HEK293 (cell line): ENCODE measurements around the gene MSH2.
"Not testable (repeated sequence)": the region's sequence is repeated elsewhere in the genome, so short reads cannot be mapped to it uniquely, and the experiment has no call there.

ENCODE experiments used
- CTCF ChIA-PET: fragments of 350-600 bp; formaldehyde crosslinking; extraction: SDS; loops from one replicate; lab custom pipeline; 2021; ENCODE audit warnings: antibody characterized with exemption; lab: Yijun Ruan, JAX
- POLR2A ChIA-PET: fragments of 300-600 bp; formaldehyde crosslinking; extraction: SDS; loops from one replicate; lab custom pipeline; 2020; ENCODE audit warnings: antibody characterized with exemption, inconsistent platforms; lab: Yijun Ruan, JAX
- H3K27ac ChIP-seq: fragments of 200-500 bp; sonication (Bioruptor generic); 2 replicates; pipeline ENCODE4 v1.5.1; 2014; ENCODE audit warnings: low read depth, low read length, control low read depth, inconsistent platforms; ENCODE audit errors: extremely low read depth
- H3K36me3 ChIP-seq, 2 experiments: fragments of 200-500 bp in 1 of 2; sonication (Bioruptor generic) in 1 of 2; 1 replicate in 1 of 2; 2 replicates in 1 of 2; pipeline ENCODE4 v1.5.1; 2014 to 2017; ENCODE audit warnings: inconsistent platforms in 2 of 2, low read length in 2 of 2; ENCODE audit not compliant: control insufficient read depth in 2 of 2, insufficient read depth in 1 of 2
- H3K4me1 ChIP-seq: fragments of 200-500 bp; sonication (Bioruptor generic); 2 replicates; pipeline ENCODE4 v1.5.1; 2014; ENCODE audit warnings: mild to moderate bottlenecking, low read length, inconsistent platforms; ENCODE audit not compliant: control insufficient read depth, insufficient read depth
- H3K4me3 ChIP-seq: 2 replicates; pipeline ENCODE4 v1.5.1; 2011; ENCODE audit warnings: low read depth, mild to moderate bottlenecking, control low read depth, low read length, moderate library complexity
- H3K9me3 ChIP-seq: fragments of 200-500 bp; sonication (Bioruptor generic); 2 replicates; pipeline ENCODE4 v1.5.1; 2014; ENCODE audit warnings: low read depth, low read length, inconsistent platforms; ENCODE audit not compliant: control insufficient read depth, insufficient read depth
- ELK4 ChIP-seq: IDR thresholded peaks from 2 replicates; pipeline ENCODE4 v1.6.1; 2011; ENCODE audit warnings: mild to moderate bottlenecking, low read depth, low read length, borderline replicate concordance
- GLIS2 ChIP-seq: fragments of 450-650 bp; formaldehyde crosslinking; IDR thresholded peaks from 2 replicates; pipeline ENCODE4 v1.5.1; 2016; ENCODE audit warnings: missing biosample characterization, missing genetic modification characterization
- KLF9 ChIP-seq: fragments of 450-650 bp; formaldehyde crosslinking; IDR thresholded peaks from 2 replicates; pipeline ENCODE4 v1.5.1; 2016; ENCODE audit warnings: missing biosample characterization, missing genetic modification characterization, low read depth
- RBAK ChIP-seq: fragments of 450-650 bp; formaldehyde crosslinking; IDR thresholded peaks from 2 replicates; pipeline ENCODE4 v1.5.1; 2016; ENCODE audit warnings: missing biosample characterization, missing genetic modification characterization
- SCRT1 ChIP-seq: fragments of 450-650 bp; formaldehyde crosslinking; IDR thresholded peaks from 2 replicates; pipeline ENCODE4 v1.5.1; 2016; ENCODE audit warnings: missing biosample characterization, missing genetic modification characterization, borderline replicate concordance
- SETDB1 ChIP-seq: IDR thresholded peaks from one replicate; pipeline ENCODE4 v1.6.1; 2017; ENCODE audit warnings: mild to moderate bottlenecking, low read length, moderate library complexity, mixed read lengths; ENCODE audit not compliant: insufficient read length
- ZBTB17 ChIP-seq: fragments of 450-650 bp; formaldehyde crosslinking; IDR thresholded peaks from 2 replicates; pipeline ENCODE4 v1.5.1; 2016; ENCODE audit warnings: missing biosample characterization, missing genetic modification characterization
- ZIC2 ChIP-seq: fragments of 450-650 bp; formaldehyde crosslinking; IDR thresholded peaks from 2 replicates; pipeline ENCODE4 v1.5.1; 2016; ENCODE audit warnings: missing biosample characterization, missing genetic modification characterization
- ZNF112 ChIP-seq: fragments of 450-650 bp; formaldehyde crosslinking; IDR thresholded peaks from 2 replicates; pipeline ENCODE4 v1.5.0; 2017; ENCODE audit warnings: missing biosample characterization, missing genetic modification characterization
- ZNF114 ChIP-seq: fragments of 450-650 bp; formaldehyde crosslinking; IDR thresholded peaks from 2 replicates; pipeline ENCODE4 v1.5.0; 2017; ENCODE audit warnings: missing biosample characterization, missing genetic modification characterization
- ZNF138 ChIP-seq: fragments of 450-650 bp; formaldehyde crosslinking; IDR thresholded peaks from 2 replicates; pipeline ENCODE4 v1.5.1; 2016; ENCODE audit warnings: missing biosample characterization, missing genetic modification characterization, borderline replicate concordance
- ZNF157 ChIP-seq: fragments of 450-650 bp; formaldehyde crosslinking; IDR thresholded peaks from 2 replicates; pipeline ENCODE4 v1.5.1; 2016; ENCODE audit warnings: missing biosample characterization, missing genetic modification characterization
- ZNF184 ChIP-seq: fragments of 450-650 bp; IDR thresholded peaks from 2 replicates; pipeline ENCODE4 v1.5.1; 2018; ENCODE audit warnings: missing biosample characterization, mild to moderate bottlenecking, missing genetic modification characterization
- ZNF366 ChIP-seq: fragments of 450-650 bp; formaldehyde crosslinking; conservative IDR thresholded peaks from 2 replicates; pipeline ENCODE4 v1.5.1; 2016; ENCODE audit warnings: missing biosample characterization, missing genetic modification characterization
- ZNF416 ChIP-seq: fragments of 450-650 bp; formaldehyde crosslinking; IDR thresholded peaks from 2 replicates; pipeline ENCODE4 v1.5.1; 2016; ENCODE audit warnings: missing biosample characterization, missing genetic modification characterization
- ZNF473 ChIP-seq: fragments of 450-650 bp; formaldehyde crosslinking; IDR thresholded peaks from 2 replicates; pipeline ENCODE4 v1.5.1; 2017; ENCODE audit warnings: missing biosample characterization, missing genetic modification characterization
- ZNF513 ChIP-seq: fragments of 450-650 bp; IDR thresholded peaks from 2 replicates; pipeline ENCODE4 v1.5.1; 2018; ENCODE audit warnings: missing biosample characterization, missing genetic modification characterization
- ZNF571 ChIP-seq: fragments of 450-650 bp; formaldehyde crosslinking; IDR thresholded peaks from 2 replicates; pipeline ENCODE4 v1.5.0; 2017; ENCODE audit warnings: missing biosample characterization, missing genetic modification characterization
- ZNF596 ChIP-seq: fragments of 450-650 bp; IDR thresholded peaks from 2 replicates; pipeline ENCODE4 v1.5.0; 2018; ENCODE audit warnings: missing biosample characterization, mild to moderate bottlenecking, missing genetic modification characterization, moderate library complexity
- ZNF701 ChIP-seq: fragments of 450-650 bp; formaldehyde crosslinking; IDR thresholded peaks from 2 replicates; pipeline ENCODE4 v1.5.1; 2016; ENCODE audit warnings: missing biosample characterization, missing genetic modification characterization
- ZNF843 ChIP-seq: fragments of 450-650 bp; formaldehyde crosslinking; IDR thresholded peaks from 2 replicates; pipeline ENCODE4 v1.5.1; 2016; ENCODE audit warnings: missing biosample characterization, missing genetic modification characterization

MSH2 gene

GRCh38 chr2:47499621-47500309, 96.8 kb downstream of the MSH2 start:
- no peaks in the 10 kb centered on the region for H3K9me3 ChIP-seq
- no peak overlapping the region for H3K4me3 ChIP-seq
- no peaks in the 10 kb centered on the region for H3K4me1 ChIP-seq
- no peak overlapping the region for H3K27ac ChIP-seq
- CTCF ChIA-PET: interaction anchor here (1.2 kb wide), 1 partner anchor 11 kb away, joined by 3 read pairs; no protein-coding TSS in a partner anchor
- no peaks in the 10 kb centered on the region for H3K36me3 ChIP-seq
- TF ChIP-seq SETDB1 (peak; percentile 22), ZNF138 (tag by site-specific recombination) (no peak), ZNF416 (tag by site-specific recombination) (no peak), ZNF157 (tag by site-specific recombination) (no peak), RBAK (tag by site-specific recombination) (no peak), ZNF843 (no peak), ZNF112 (tag by site-specific recombination) (no peak)
- POLR2A ChIA-PET: no interaction called here

- Histone ChIP-seq H3K9me3 (no peaks in the 10 kb centered on the region), H3K36me3 (no peaks in the 10 kb centered on the region), H3K4me1 (no peaks in the 10 kb centered on the region)
- peak; percentile 61; the same call in 1 of the 2 replicates for TF ChIP-seq ZIC2 (tag by site-specific recombination)
- TF ChIP-seq ZNF473: no peak
- TF ChIP-seq, all 188 proteins: peak for 1
- CTCF ChIA-PET: interaction anchor here (0.7 kb wide), 1 partner anchor 17 kb away, joined by 3 read pairs; no protein-coding TSS in a partner anchor
- H3K4me3 ChIP-seq: no peak overlapping the region
- POLR2A ChIA-PET: interaction anchor here (0.6 kb wide), 1 partner anchor 32 kb away, joined by 7 read pairs; no protein-coding TSS in a partner anchor
- H3K27ac ChIP-seq: no peak overlapping the region
Measured at GRCh38 chr2:47501374-47502200, 98.6 kb downstream of the MSH2 start.

- H3K27ac ChIP-seq, POLR2A ChIA-PET, H3K9me3 ChIP-seq, H3K4me3 ChIP-seq, CTCF ChIA-PET, H3K36me3 ChIP-seq, H3K4me1 ChIP-seq: not testable (repeated sequence)
- TF ChIP-seq ZBTB17 (tag by site-specific recombination) (peak; percentile 99), ZNF366 (tag by site-specific recombination) (peak; percentile 92)
Measured at GRCh38 chr2:47502498-47502897, 99.5 kb downstream of the MSH2 start.

GRCh38 chr2:47503481-47504070, 100.6 kb downstream of the MSH2 start:
- H3K27ac ChIP-seq: no peak overlapping the region
- ChIA-PET CTCF (interaction anchor here (0.6 kb wide), 1 partner anchor 1206 kb away, joined by 4 read pairs; the partner anchor contains the start of gene EPAS1), POLR2A (no interaction called here)
- TF ChIP-seq KLF9 (no peak), ZNF184 (tag by site-specific recombination) (no peak), ELK4 (no peak), ZNF114 (tag by site-specific recombination) (no peak), ZNF701 (tag by site-specific recombination) (no peak), SCRT1 (tag by site-specific recombination) (no peak), ZNF571 (no peak), ZNF513 (tag by site-specific recombination) (no peak), ZNF596 (no peak), GLIS2 (tag by site-specific recombination) (no peak)
- H3K4me1 ChIP-seq: no peaks in the 10 kb centered on the region
- H3K9me3 ChIP-seq: no peaks in the 10 kb centered on the region
- no peaks in the 10 kb centered on the region for H3K36me3 ChIP-seq
- H3K4me3 ChIP-seq: no peak overlapping the region
